Endothelial cell of umbilical vein (primary cell): ENCODE measurements around the gene GRID2.

Source experiments
- POLR2A ChIP-seq: IDR thresholded peaks from 2 replicates; pipeline ENCODE4 v1.6.1; 2012; ENCODE audit warnings: low read depth, mild to moderate bottlenecking, control low read depth, low read length
- TF ChIP-seq, protein P1 (sequence below), 2 donors: IDR thresholded peaks; 1 replicate in 1 of 2; 2 replicates in 1 of 2; pipeline ENCODE4 v1.5.1; 2011; ENCODE audit warnings: low read length in 2 of 2, mild to moderate bottlenecking in 2 of 2, moderate library complexity in 2 of 2, control low read depth in 1 of 2, inconsistent platforms in 1 of 2, low read depth in 1 of 2; ENCODE audit not compliant: insufficient read depth in 1 of 2; ENCODE audit errors: extremely low read depth in 1 of 2

DNA sequence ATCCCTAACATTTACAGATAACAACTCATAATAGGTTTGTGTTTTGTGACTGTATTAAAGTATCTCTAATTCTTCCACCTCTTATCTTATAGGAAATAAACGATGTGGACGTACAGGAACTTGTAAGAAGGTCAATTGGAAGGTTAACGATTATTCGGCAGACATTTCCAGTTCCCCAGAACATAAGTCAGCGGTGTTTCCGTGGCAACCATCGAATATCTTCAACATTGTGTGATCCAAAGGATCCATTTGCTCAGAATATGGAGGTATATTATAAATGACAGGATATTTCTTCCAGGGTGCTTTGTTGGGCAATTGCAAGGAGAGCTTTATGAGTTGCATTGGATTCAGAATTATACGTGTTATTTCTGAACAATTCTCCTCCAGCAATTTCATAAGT is 912.9 kb downstream of the GRID2 start:
- TF ChIP-seq, protein P1, sequence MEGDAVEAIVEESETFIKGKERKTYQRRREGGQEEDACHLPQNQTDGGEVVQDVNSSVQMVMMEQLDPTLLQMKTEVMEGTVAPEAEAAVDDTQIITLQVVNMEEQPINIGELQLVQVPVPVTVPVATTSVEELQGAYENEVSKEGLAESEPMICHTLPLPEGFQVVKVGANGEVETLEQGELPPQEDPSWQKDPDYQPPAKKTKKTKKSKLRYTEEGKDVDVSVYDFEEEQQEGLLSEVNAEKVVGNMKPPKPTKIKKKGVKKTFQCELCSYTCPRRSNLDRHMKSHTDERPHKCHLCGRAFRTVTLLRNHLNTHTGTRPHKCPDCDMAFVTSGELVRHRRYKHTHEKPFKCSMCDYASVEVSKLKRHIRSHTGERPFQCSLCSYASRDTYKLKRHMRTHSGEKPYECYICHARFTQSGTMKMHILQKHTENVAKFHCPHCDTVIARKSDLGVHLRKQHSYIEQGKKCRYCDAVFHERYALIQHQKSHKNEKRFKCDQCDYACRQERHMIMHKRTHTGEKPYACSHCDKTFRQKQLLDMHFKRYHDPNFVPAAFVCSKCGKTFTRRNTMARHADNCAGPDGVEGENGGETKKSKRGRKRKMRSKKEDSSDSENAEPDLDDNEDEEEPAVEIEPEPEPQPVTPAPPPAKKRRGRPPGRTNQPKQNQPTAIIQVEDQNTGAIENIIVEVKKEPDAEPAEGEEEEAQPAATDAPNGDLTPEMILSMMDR (IDR thresholded peaks at IDR 0.05; ENCODE audit: extremely low read depth in 1 of 2, insufficient read depth in 1 of 2, low read depth in 1 of 2, low read length in 2 of 2) = no peak
- no peak for TF ChIP-seq POLR2A
